Trophoblast cell (in vitro differentiated cells and primary cell): Measurements from ENCODE around the gene PBX3.

ENCODE experiments used
- DNase-seq, 2 donors: peaks; one replicate each; pipeline ENCODE4 v3.0.0-alpha.2; 2016
- H2AFZ ChIP-seq: 2 replicates; pipeline ENCODE4 v1.6.1; 2013; ENCODE audit warnings: low read length, moderate library complexity, mild to moderate bottlenecking; ENCODE audit not compliant: insufficient read depth, poor library complexity
- H2AK5ac ChIP-seq: 2 replicates; pipeline ENCODE4 v1.6.1; 2013; ENCODE audit warnings: mild to moderate bottlenecking, low read length
- H2BK120ac ChIP-seq: 2 replicates; pipeline ENCODE4 v1.6.1; 2013; ENCODE audit warnings: low read length, mild to moderate bottlenecking, moderate library complexity; ENCODE audit not compliant: insufficient read depth, poor library complexity
- H2BK12ac ChIP-seq: 2 replicates; pipeline ENCODE4 v1.6.1; 2013; ENCODE audit warnings: mild to moderate bottlenecking, low read length, moderate library complexity
- H2BK5ac ChIP-seq: 2 replicates; pipeline ENCODE4 v1.6.1; 2013; ENCODE audit warnings: low read length, low read depth, moderate library complexity, mild to moderate bottlenecking; ENCODE audit not compliant: poor library complexity
- H3K14ac ChIP-seq: 2 replicates; pipeline ENCODE4 v1.6.1; 2013; ENCODE audit warnings: mild to moderate bottlenecking, low read length
- H3K18ac ChIP-seq: 2 replicates; pipeline ENCODE4 v1.6.1; 2013; ENCODE audit warnings: mild to moderate bottlenecking, low read length
- H3K23ac ChIP-seq: 2 replicates; pipeline ENCODE4 v1.6.1; 2013; ENCODE audit warnings: low read length
- H3K27ac ChIP-seq: 2 replicates; pipeline ENCODE4 v1.5.1; 2013; ENCODE audit warnings: low read depth, mild to moderate bottlenecking, inconsistent platforms, low read length, moderate library complexity
- H3K27me3 ChIP-seq: 2 replicates; pipeline ENCODE4 v1.6.1; 2013; ENCODE audit warnings: inconsistent platforms, mild to moderate bottlenecking, low read length, moderate library complexity; ENCODE audit not compliant: insufficient read depth
- H3K36me3 ChIP-seq, 2 experiments: 1 replicate in 1 of 2; 2 replicates in 1 of 2; pipeline ENCODE4 v1.6.1; 2013; ENCODE audit warnings: low read length in 2 of 2, mild to moderate bottlenecking in 2 of 2, moderate library complexity in 1 of 2; ENCODE audit not compliant: insufficient read depth in 2 of 2, control insufficient read depth in 1 of 2
- H3K4ac ChIP-seq: 2 replicates; pipeline ENCODE4 v1.6.1; 2013; ENCODE audit warnings: low read depth, mild to moderate bottlenecking, low read length, moderate library complexity
- H3K4me1 ChIP-seq, 2 experiments: 1 replicate in 1 of 2; 2 replicates in 1 of 2; pipeline ENCODE4 v1.6.1; 2013; ENCODE audit warnings: low read length in 2 of 2, mild to moderate bottlenecking in 2 of 2, moderate library complexity in 1 of 2; ENCODE audit not compliant: insufficient read depth in 2 of 2, control insufficient read depth in 1 of 2
- H3K4me2 ChIP-seq: 2 replicates; pipeline ENCODE4 v1.6.1; 2013; ENCODE audit warnings: inconsistent platforms, mild to moderate bottlenecking, low read length, moderate library complexity
- H3K4me3 ChIP-seq: 2 replicates; pipeline ENCODE4 v1.5.1; 2013; ENCODE audit warnings: mild to moderate bottlenecking, low read depth, low read length, inconsistent platforms
- H3K79me1 ChIP-seq: one replicate; pipeline ENCODE4 v1.6.1; 2013; ENCODE audit warnings: low read length
- H3K79me2 ChIP-seq: 2 replicates; pipeline ENCODE4 v1.6.1; 2013; ENCODE audit warnings: low read length, mild to moderate bottlenecking; ENCODE audit not compliant: control insufficient read depth, insufficient read depth, poor library complexity
- H3K9ac ChIP-seq: 2 replicates; pipeline ENCODE4 v1.6.1; 2013; ENCODE audit warnings: mild to moderate bottlenecking, low read length
- H3K9me3 ChIP-seq: 2 replicates; pipeline ENCODE4 v1.6.1; 2013; ENCODE audit warnings: low read depth, mild to moderate bottlenecking, control low read depth, inconsistent platforms, low read length; ENCODE audit not compliant: insufficient read depth
- H4K12ac ChIP-seq: 2 replicates; pipeline ENCODE4 v1.6.1; 2013; ENCODE audit warnings: low read depth, mild to moderate bottlenecking, low read length, moderate library complexity
- H4K8ac ChIP-seq: 2 replicates; pipeline ENCODE4 v1.6.1; 2013; ENCODE audit warnings: low read depth, mild to moderate bottlenecking, low read length, moderate library complexity
- H4K91ac ChIP-seq: one replicate; pipeline ENCODE4 v1.6.1; 2013; ENCODE audit warnings: low read depth, mild to moderate bottlenecking, low read length, moderate library complexity
- whole genome bisulfite sequencing: extraction: QIAGEN DNeasy Blood & Tissue Kit; methylation state at CpG from one replicate; pipeline ENCODE4 v1.1.7; 2013; ENCODE audit warnings: missing lambda C conversion rate; ENCODE audit not compliant: insufficient read length, insufficient coverage; ENCODE audit errors: extremely low coverage; 5-methylcytosine and 5-hydroxymethylcytosine counted together

Gene PBX3

DNA sequence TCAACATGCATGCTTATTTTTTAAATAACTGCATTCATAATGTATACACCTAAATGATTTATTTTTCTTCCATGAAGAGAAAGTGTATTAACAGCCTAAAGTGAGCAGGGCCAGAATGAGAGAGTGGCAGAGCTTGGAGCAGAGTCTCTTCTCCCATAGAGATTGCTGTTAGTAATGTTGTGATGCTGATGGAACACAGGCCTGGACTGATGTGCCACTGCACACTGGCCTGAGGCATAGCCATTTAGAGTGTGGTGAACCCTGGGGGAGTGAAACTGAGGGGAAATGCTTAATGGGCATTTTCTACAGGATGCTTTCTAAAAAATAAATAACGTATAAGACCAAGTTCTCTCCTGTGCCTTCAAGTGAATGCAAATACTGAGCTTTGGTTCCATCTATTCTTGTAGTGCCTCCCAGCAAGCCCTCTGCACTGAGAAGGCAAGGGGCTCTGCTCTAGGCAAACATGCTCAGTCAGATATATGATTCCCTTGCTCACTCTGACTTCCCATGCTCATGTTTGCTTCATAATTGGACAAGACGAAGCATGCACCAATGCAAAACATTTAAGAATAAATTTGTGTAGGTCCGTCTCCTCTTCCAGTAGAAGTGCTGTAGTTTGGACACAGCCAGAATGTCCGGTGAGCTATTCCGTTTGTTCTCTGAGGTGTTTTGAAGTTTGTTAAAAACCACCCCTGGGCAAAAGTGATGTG is 185.7 kb downstream of the PBX3 start:
- H3K4me2 ChIP-seq, result no peak overlapping the region
- H2AFZ ChIP-seq, result no peak overlapping the region
- no peak overlapping the region for H3K9ac ChIP-seq
- H3K18ac ChIP-seq, result no peak overlapping the region
- no peak overlapping the region for H3K27ac ChIP-seq
- H3K23ac ChIP-seq, result no peak overlapping the region
- H3K36me3 ChIP-seq, result no peaks in the 10 kb centered on the region
- no peak overlapping the region for H4K8ac ChIP-seq
- H3K79me1 ChIP-seq, result no peaks in the 10 kb centered on the region
- no peak overlapping the region for H3K4ac ChIP-seq
- no peaks in the 10 kb centered on the region for H3K4me1 ChIP-seq
- DNase-seq, result no peak
- H3K9me3 ChIP-seq, result no peaks in the 10 kb centered on the region
- H2BK120ac ChIP-seq, result no peak overlapping the region
- H4K12ac ChIP-seq, result no peak overlapping the region
- no peaks in the 10 kb centered on the region for H3K79me2 ChIP-seq
- H3K14ac ChIP-seq, result no peak overlapping the region
- no peak overlapping the region for H4K91ac ChIP-seq
- no peak overlapping the region for H2AK5ac ChIP-seq
- no CpG with 5 or more reads among the region's 5 CpGs for WGBS
- no peak overlapping the region for H2BK12ac ChIP-seq
- H3K27me3 ChIP-seq, result no peaks in the 10 kb centered on the region
- H3K4me3 ChIP-seq, result no peak overlapping the region
- no peak overlapping the region for H2BK5ac ChIP-seq

DNA sequence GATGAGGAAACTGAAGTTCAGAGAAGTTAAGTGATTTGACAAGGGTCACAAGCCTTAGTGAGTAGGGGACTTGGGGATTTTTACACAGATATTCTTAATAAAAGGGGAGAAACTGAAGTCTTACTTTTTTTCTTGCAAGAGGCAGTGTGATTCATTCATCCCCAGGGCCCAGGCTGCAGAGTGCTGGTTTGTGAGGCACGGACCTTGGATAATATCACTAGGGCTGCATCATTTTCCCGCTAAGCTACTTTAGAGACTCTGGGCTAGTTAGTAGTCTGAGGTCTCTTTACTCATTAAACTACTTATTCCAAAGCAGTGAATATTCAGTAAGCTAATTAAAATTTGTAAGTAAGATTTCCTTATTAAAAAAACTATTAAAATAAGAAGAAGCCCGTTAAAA is 195.0 kb downstream of the PBX3 start:
- Histone ChIP-seq H3K4me1 (no peaks in the 10 kb centered on the region), H2BK5ac (no peak overlapping the region), H3K18ac (no peak overlapping the region), H3K14ac (no peak overlapping the region), H3K4me3 (no peak overlapping the region), H3K79me1 (no peaks in the 10 kb centered on the region), H4K12ac (no peak overlapping the region), H3K27me3 (no peaks in the 10 kb centered on the region), H2AFZ (no peak overlapping the region), H3K9ac (no peak overlapping the region), H4K8ac (no peak overlapping the region), H2BK12ac (no peak overlapping the region), H3K79me2 (no peaks in the 10 kb centered on the region), H3K9me3 (no peaks in the 10 kb centered on the region), H3K27ac (no peak overlapping the region), H3K4me2 (no peak overlapping the region), H3K4ac (no peak overlapping the region), H2AK5ac (no peak overlapping the region), H3K36me3 (no peaks in the 10 kb centered on the region), H3K23ac (no peak overlapping the region), H4K91ac (no peak overlapping the region), H2BK120ac (no peak overlapping the region)
- WGBS, result no CpG with 5 or more reads among the region's 3 CpGs
- DNase-seq, result no peak

DNA sequence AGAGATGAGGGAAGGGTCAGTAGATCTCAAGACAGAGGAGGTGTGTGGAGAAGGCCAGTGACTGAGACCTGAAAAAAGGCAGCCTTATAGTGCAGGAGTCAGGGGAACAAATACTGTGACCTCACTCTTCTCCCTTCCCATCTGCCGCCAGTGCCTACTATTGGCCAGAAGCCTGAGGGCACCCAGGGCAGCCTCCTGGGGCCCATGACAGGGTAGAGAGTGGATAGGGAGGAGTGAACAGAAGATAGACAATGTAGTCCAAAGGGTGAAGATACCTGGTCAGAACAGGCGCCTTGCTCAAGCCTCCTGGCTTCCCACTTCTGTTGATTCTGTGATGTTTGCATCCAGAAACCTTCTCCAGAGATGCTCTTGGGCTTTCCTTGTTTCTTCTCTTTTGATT is 196.7 kb downstream of the PBX3 start:
- no peaks in the 10 kb centered on the region for H3K79me1 ChIP-seq
- H2AFZ ChIP-seq, result no peak overlapping the region
- no peak overlapping the region for H3K27ac ChIP-seq
- no peak overlapping the region for H4K8ac ChIP-seq
- no peak for DNase-seq
- no peak overlapping the region for H3K23ac ChIP-seq
- no peak overlapping the region for H2BK120ac ChIP-seq
- no peaks in the 10 kb centered on the region for H3K4me1 ChIP-seq
- H2AK5ac ChIP-seq, result no peak overlapping the region
- no peak overlapping the region for H3K4me3 ChIP-seq
- no peaks in the 10 kb centered on the region for H3K79me2 ChIP-seq
- no peaks in the 10 kb centered on the region for H3K9me3 ChIP-seq
- no peak overlapping the region for H2BK5ac ChIP-seq
- H3K4me2 ChIP-seq, result no peak overlapping the region
- no peak overlapping the region for H3K9ac ChIP-seq
- H3K36me3 ChIP-seq, result no peaks in the 10 kb centered on the region
- no CpG with 5 or more reads among the region's 2 CpGs for WGBS
- no peak overlapping the region for H4K91ac ChIP-seq
- no peak overlapping the region for H3K14ac ChIP-seq
- H3K27me3 ChIP-seq, result no peaks in the 10 kb centered on the region
- H4K12ac ChIP-seq, result no peak overlapping the region
- H3K4ac ChIP-seq, result no peak overlapping the region
- H2BK12ac ChIP-seq, result no peak overlapping the region
- H3K18ac ChIP-seq, result no peak overlapping the region

DNA sequence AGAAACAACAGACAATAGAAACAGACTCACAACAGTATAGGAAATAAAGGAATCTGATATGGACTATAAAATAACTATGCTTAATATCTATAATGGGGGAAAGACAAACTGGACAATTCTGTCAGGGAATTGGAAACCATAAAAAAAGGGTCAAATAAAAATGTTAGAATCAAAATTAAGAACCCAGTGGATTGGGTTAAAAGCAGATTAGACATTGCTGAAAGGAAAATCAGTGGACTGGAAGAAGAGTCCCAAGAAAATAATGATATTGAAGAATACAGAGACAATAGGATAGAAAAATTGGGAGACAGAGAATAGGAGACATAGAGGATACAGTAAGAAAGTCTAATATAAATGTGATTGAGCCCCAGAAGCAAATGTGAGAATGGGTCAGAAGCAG is 199.2 kb downstream of the PBX3 start:
- Histone ChIP-seq H3K4ac (no peak overlapping the region), H3K9ac (no peak overlapping the region), H3K14ac (no peak overlapping the region), H4K91ac (no peak overlapping the region), H3K79me1 (no peaks in the 10 kb centered on the region), H3K27ac (no peak overlapping the region), H2BK12ac (no peak overlapping the region), H3K4me3 (no peak overlapping the region), H4K8ac (no peak overlapping the region), H3K36me3 (no peaks in the 10 kb centered on the region), H2BK120ac (no peak overlapping the region), H4K12ac (no peak overlapping the region), H2AK5ac (no peak overlapping the region), H3K27me3 (no peaks in the 10 kb centered on the region), H2AFZ (no peak overlapping the region), H3K79me2 (no peaks in the 10 kb centered on the region), H3K18ac (no peak overlapping the region), H3K4me1 (no peaks in the 10 kb centered on the region), H3K23ac (no peak overlapping the region), H3K4me2 (no peak overlapping the region), H2BK5ac (no peak overlapping the region), H3K9me3 (no peaks in the 10 kb centered on the region)
- DNase-seq, result no peak
